CD4-positive, alpha-beta T cell treated with Interleukin-17A for 1 hour (primary cell): ENCODE results near the gene PROB1.
"Not testable (repeated sequence)": the region's sequence is repeated elsewhere in the genome, so short reads cannot be mapped to it uniquely, and the experiment has no call there.

Source experiments
- DNase-seq: peaks from one replicate; pipeline ENCODE4 v3.0.0-alpha.2; 2020

PROB1 gene

DNA sequence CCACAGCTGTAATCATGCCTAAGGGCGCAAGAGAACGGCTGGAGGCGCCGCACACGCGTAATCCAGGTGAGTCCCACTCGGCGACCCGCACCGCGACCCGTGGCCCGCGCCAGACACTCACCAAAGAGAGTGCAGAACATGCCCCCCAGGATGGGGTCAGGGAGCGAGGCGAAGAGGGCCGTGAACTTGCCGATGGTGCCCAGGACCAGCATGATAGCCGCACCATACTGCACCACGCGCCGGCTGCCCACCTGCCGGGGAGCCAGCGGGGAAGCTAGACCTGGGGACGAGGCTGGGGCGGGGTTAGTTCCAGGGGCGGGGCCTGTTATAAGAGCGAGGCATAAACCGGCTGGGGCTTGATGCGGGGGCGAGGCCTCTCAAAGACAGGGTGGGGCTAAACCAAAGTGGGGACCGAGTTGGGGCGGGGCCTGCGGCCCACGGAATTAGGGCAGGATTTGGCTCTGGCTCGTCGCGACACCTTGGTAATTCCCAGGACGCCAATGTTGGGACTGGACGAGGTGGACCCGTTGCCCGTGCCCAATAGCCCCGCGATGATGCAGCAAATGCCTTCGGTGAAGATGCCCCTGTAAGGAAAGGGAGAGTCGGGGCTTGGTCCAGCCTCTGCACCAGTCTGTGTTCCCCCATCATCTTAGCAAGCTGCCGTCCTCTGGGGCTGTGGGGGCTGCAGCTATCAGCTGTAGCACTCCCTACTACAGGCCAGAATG is 16.6 kb downstream of the PROB1 start:
- no peak for DNase-seq

DNA sequence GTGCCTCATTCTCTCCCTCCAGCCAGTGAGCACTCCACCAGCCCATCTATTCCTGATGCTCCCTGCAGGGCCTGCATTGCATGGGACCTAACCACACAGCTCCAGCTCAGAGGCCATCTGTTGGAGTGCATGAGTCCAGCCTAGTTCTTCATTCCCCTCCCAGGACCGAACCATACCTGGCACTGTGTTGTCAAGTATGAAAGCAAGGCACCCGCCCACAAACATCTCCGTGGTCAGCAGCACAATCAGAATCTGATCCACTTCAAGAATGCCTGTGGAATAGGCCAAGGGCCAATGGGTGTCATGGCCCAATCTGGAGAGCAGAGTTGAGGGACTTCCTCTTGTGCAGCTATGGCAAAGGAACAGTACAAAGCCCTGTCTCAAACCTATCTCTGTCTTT is 17.7 kb downstream of the PROB1 start:
- no peak for DNase-seq

- DNase-seq, result no peak
Measured at GRCh38 chr5:139376364-139376763, 18.5 kb downstream of the PROB1 start.

DNA sequence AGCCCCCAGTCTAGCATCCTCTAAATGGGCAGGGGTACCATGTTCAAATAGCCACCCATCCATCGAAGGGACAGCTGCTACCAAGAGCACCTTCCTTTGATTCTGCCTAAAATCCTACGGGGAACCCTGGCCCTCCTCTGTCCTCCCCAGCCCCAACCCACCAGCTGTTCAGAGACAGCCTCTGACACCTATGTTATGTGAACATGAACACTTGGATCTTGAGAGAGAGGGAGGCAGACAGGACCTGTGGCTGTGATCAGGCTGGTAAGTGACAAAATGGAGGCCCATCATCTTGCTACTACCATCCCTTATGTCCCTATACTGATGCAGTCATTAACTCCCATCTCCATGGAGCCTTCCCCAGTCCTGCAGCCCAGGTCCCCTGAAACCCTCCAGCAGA is 20.0 kb downstream of the PROB1 start:
- DNase-seq, result no peak

DNA sequence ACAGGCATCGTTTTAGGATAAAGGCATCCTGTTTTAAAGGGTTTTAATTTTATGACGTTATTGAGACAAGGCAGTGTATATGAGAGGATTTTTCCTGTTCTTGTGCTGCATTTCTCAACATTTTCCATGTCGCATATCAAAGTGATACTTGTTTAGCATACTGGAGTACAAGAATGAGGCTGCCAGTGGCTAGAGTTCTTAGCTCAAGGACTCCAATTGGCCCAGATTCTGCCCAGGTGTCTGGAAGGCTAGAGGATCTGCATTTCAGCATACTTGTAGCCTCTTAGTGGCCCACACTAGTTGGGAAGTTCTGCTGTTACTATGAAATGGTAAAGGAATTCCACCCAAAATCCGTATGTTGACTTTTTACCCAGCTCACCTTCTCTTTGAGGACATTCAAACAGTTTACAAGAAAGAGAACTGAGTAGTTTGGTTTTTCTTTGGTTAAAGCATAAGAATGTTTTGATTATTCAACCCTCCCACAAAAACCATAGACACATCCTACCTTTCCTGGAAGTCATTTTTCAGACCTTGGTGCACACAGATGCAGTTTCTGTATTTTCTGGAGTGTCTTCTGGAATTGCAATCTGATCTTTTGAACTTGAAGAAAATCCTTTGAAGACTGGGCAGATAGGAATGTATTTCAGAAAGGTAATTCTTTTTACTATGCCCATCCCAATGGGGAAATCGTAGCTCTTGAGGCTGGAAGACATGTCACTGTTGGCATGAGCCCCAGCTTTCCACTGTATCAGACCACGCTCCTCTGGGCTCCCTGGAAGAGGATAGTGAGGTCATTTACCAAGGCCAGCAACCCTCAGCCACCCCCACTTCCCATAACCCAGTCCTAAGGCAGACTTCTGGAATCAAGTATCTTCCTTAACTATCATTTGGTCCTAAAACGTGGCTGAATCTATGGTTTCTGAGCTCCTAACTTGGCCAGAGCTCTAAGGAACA is 23.1 kb downstream of the PROB1 start:
- no peak for DNase-seq

GRCh38 chr5:139369181-139369580 is 25.7 kb downstream of the PROB1 start:
- no peak for DNase-seq

GRCh38 chr5:139368613-139369012 is 26.3 kb downstream of the PROB1 start:
- DNase-seq, result no peak

GRCh38 chr5:139364466-139364865 is 30.4 kb downstream of the PROB1 start:
- no peak for DNase-seq

DNA sequence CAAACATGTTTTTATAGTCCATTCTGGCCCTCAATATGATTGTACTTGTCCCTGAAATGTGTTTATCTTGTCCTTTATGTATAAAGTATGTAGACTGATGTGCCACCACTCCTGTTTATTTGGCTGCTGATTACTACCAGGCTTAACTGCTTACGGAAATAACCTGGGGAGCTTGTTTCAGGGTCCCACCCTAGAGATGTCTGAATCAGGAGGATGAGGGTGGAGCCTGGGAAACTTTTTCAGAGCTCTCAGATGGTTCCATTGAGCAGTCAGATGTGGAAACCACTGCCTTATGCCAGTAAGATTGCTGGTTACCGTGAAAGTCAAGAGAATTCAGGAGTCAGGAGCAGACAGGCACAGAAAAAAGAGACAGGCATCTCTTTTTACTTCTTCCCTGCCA is 31.0 kb downstream of the PROB1 start:
- no peak for DNase-seq

DNA sequence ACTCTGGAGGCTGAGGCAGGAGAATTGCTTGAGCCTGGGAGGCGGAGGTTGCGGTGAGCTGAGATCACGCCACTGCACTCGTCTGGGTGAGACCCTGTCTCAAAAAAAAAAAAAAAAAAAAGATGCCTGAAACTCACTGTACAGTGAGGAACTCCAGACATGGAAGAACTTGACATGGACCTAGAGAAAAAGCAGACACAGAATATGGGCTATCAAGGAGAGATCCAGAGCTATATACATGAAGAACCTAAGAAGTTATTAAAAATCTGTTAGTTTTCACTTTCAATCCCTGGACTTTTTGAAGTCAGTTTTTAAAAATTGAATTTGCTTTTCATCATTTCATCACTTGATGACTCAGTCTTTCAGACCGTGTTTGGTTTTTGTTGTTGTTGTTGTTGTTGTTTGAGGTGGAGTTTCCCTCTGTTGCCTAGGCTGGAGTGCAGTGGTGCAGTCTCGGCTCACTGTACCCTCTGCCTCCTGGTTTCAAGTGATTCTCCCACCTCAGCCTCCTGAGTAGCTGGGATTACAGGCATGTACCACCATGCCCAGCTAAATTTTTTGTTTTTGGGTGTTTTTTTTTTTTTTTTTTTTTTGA is 33.0 kb downstream of the PROB1 start:
- DNase-seq, result no peak

GRCh38 chr5:139360384-139360783 is 34.5 kb downstream of the PROB1 start:
- DNase-seq, result no peak

GRCh38 chr5:139358064-139358463 is 36.8 kb downstream of the PROB1 start:
- DNase-seq, result no peak

DNA sequence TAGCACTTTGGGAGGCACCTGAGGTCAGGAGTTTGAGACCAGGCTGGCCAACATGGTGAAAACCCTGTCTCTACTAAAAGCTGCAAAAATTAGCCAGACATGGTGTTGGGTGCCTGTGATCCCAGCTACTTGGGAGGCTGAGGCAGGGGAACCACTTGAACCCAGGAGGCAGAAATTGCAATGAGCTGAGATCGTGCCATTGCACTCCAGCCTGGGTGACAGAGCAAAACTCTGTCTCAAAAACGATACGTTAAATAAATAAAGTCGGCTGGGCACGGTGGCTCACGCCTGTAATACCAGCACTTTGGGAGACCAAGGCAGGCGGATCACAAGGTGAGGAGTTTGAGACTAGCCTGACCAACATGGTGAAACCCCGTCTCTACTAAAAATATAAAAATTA is 39.0 kb downstream of the PROB1 start:
- not testable (repeated sequence) for DNase-seq

DNA sequence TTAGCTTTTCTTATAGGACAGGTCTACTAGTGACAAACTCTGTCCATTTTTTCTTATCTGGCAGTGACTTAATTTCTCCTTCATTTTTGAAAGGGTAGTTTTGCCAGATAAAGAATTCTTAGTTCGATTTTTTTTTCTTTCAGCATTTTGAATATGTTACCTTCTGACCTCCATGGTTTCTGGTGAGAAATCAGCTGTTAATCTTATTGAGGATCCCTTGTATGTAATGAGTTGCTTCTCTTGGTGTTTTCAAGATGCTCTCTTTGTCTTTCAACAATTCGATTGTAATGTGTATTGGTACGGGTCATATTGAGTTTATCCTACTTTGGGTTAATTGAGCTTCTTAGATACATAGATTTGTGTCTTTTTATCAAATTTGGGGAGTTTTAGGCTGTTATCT is 40.7 kb downstream of the PROB1 start:
- no peak for DNase-seq

- not testable (repeated sequence) for DNase-seq
Measured at GRCh38 chr5:139347863-139348262, 47.0 kb downstream of the PROB1 start.

DNA sequence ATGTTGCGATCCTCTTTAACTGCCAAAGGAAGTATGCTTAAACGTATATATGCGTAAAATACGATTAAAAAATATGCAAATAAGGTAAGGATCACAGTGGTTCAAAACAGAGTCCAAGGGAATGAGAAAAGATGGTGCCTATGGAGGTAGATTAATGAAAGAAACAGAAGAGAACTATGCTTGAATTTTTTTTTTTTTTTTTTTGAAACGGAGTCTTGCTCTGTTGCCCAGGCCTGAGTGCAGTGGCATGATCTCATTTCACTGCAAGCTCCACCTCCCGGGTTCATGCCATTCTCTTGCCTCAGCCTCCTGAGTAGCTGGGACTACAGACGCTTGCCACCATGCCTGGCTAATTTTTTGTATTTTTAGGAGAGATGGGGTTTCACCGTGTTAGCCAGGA is 49.5 kb downstream of the PROB1 start:
- not testable (repeated sequence) for DNase-seq

DNA sequence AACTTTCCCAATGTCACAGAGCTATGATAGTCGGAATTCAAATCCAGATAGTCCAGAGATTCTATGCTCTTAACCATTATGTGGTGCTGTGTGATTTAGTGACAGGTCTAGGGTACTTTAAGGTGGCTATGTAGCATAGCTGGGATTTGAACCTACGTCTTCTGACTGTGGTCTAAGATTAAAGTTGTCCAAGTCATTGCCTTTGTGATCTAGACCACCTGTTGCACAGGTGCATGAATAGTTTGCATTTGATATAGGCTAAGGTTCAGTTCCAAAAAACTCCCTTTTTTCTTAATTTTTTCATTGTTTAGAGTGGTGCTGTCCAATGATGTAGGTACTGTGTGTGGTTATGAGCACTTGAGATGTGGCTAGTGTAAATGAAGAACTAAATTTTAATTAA is 50.7 kb downstream of the PROB1 start:
- no peak for DNase-seq

- no peak for DNase-seq
Measured at GRCh38 chr5:139343476-139343875, 51.4 kb downstream of the PROB1 start.

- no peak for DNase-seq
Measured at GRCh38 chr5:139342423-139342723, 52.5 kb downstream of the PROB1 start.

DNA sequence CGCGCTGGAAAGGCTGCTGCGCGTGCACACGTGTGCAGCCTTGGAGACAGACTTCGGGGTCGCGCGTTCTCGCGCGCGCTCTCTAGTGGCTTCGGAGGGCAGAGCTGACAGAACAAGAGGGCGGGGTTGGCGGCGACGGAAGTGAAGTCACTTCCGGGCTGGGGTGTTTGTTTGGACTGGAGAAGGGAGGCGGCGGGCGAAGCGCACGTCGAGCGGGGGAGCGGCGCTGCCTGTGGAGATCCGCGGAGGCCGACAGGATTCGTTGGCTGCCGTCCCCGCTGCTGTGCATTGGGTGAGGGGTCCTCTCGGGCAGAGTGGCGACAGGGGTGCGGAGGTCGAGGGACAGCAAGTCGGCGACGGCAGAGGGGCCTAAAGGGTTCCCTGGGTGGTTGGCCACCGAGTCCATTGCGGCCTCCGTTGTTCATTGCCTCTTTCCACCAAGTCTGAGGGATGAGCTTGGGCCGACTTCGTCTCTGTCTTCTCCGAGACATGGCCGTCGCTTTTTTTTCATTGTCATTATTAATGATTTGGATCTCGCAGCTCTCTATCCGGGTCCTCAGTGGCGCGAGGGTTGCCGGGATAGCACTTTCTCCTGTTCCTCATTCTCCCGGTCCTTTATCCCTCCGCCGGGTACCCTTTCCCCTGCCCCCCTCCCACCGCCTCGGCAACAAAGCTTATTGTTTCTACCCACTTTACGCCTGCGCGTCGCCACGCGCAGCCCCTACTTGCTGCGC is 53.0 kb downstream of the PROB1 start, which contains the start of gene PAIP2:
TSS of gene PAIP2 (plus strand) at position 166 of the 734 bp plus-strand sequence. CDS start 21,931 bp downstream, outside the sequence.
- peak; percentile 98 for DNase-seq

DNA sequence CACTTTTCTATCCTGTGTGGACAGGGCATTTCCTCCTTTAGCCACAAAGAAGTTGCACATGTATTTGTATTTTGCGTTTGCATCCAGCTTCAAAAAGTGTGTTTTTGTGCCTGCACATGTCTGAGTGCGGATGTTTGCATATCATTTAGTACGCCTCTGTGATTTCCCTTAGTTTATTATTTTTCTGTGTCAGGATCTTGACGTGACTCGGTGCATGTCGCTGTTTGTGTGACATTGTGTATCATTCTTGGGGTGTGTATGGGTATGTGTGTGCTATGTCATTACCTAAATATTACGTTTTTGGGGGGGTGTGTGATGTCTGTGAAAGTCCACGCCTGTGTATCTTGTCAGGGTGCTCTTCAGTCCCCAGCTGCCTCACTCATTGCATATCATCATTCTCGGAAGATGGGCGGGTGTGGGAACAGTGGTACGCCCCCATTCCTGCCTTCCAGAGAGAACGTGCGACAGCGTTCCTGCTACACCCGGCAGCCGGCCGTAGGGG is 53.7 kb downstream of the PROB1 start:
- DNase-seq, result no peak
